HCT116 (cell line): Measurements from ENCODE around the gene LMTK3. TPM values are rescaled to one million over a fixed set of nuclear protein-coding genes. Genes with fewer than 3 reads are reported as not detected.

ENCODE experiments used
- ATAC-seq: fragments of 200-7000 bp; cut with Tn5 transposase; 2 replicates; pipeline ENCODE4 v1.9.1; 2020; ENCODE audit warnings: mild to moderate bottlenecking, moderate library complexity
- BruUV-seq: library from RNA; stranded (reverse); fragments of 400-500 nt; replicated peaks from 2 replicates; lab custom pipeline; 2021; lab: Mats Ljungman, UMichigan
- CTCF ChIA-PET: fragments of 300-600 bp; sonication (Branson Sonifier 250); formaldehyde crosslinking; loops from one replicate; lab custom pipeline; 2021; ENCODE audit warnings: antibody characterized with exemption; lab: Charles Lee
- POLR2A ChIA-PET: fragments of 300-600, 350-600 bp; sonication (Branson Sonifier 250); formaldehyde crosslinking; loops from one replicate; lab custom pipeline; 2021; ENCODE audit warnings: antibody characterized with exemption; lab: Charles Lee
- RAD21 ChIA-PET, 2 experiments: fragments of 300-600 bp; sonication (Branson Sonifier 250); formaldehyde crosslinking; loops; one replicate each; lab custom pipeline; 2023; ENCODE audit warnings: low total read pairs in 2 of 2; ENCODE audit not compliant: uncharacterized antibody in 2 of 2, unreplicated experiment in 2 of 2, low non-redundant PET in 1 of 2; lab: Charles Lee
- DNase-seq: peaks from one replicate; pipeline ENCODE4 v3.0.0-alpha.2; 2010; ENCODE audit warnings: low read depth, low spot score
- H2AFZ ChIP-seq: fragments of 200-600 bp; shearing (Covaris generic), sonication (generic); 2 replicates; pipeline ENCODE4 v1.6.1; 2017; ENCODE audit warnings: low read depth, mixed run types, mixed read lengths, antibody characterized with exemption, low read length; ENCODE audit not compliant: poor library complexity, severe bottlenecking
- H3K27ac ChIP-seq: 2 replicates; pipeline ENCODE4 v1.5.1; 2012; ENCODE audit warnings: low read depth, low read length
- H3K27me3 ChIP-seq: fragments of 200-600 bp; sonication (generic); 2 replicates; pipeline ENCODE4 v1.6.1; 2016; ENCODE audit warnings: mixed run types, low read length, mixed read lengths; ENCODE audit not compliant: insufficient read depth
- H3K36me3 ChIP-seq, 2 experiments: fragments of 200-500 bp in 1 of 2; fragments of 200-600 bp in 1 of 2; sonication (Bioruptor generic) in 1 of 2; sonication (generic) in 1 of 2; 2 replicates each; pipeline versions ENCODE4 v1.5.1 to v1.6.1; 2014 to 2016; ENCODE audit warnings: low read length in 2 of 2, inconsistent platforms in 1 of 2, mixed read lengths in 1 of 2, mixed run types in 1 of 2; ENCODE audit not compliant: insufficient read depth in 2 of 2, control insufficient read depth in 1 of 2
- H3K4me1 ChIP-seq, 2 experiments: fragments of 200-600 bp in 1 of 2; sonication (generic) in 1 of 2; 2 replicates each; pipeline versions ENCODE4 v1.5.1 to v1.6.1; 2012 to 2017; ENCODE audit warnings: low read length in 2 of 2, inconsistent platforms in 1 of 2, mild to moderate bottlenecking in 1 of 2, mixed read lengths in 1 of 2, mixed run types in 1 of 2, moderate library complexity in 1 of 2; ENCODE audit not compliant: insufficient read depth in 2 of 2, control insufficient read depth in 1 of 2
- H3K4me2 ChIP-seq: fragments of 200-600 bp; sonication (generic); 2 replicates; pipeline ENCODE4 v1.6.1; 2017; ENCODE audit warnings: mixed run types, low read length, mixed read lengths
- H3K4me3 ChIP-seq, 2 experiments: fragments of 200-600 bp in 1 of 2; sonication (generic) in 1 of 2; replicated peaks in 1 of 2; 2 replicates each; pipeline ENCODE4 v1.5.1; 2011 to 2016; ENCODE audit warnings: low read length in 2 of 2, control low read depth in 1 of 2, low read depth in 1 of 2, mild to moderate bottlenecking in 1 of 2, mixed read lengths in 1 of 2, mixed run types in 1 of 2
- H3K79me2 ChIP-seq: fragments of 200-600 bp; sonication (generic); 2 replicates; pipeline ENCODE4 v1.6.1; 2017; ENCODE audit warnings: mild to moderate bottlenecking, mixed run types, low read length, moderate library complexity, mixed read lengths; ENCODE audit not compliant: insufficient read depth
- H3K9ac ChIP-seq: fragments of 200-600 bp; sonication (generic); 2 replicates; pipeline ENCODE4 v1.6.1; 2016; ENCODE audit warnings: low read length, mixed read lengths
- H3K9me2 ChIP-seq: fragments of 200-600 bp; sonication (generic), shearing (Covaris generic); 2 replicates; pipeline ENCODE4 v1.6.1; 2017; ENCODE audit warnings: mixed run types, mild to moderate bottlenecking, moderate library complexity; ENCODE audit not compliant: insufficient read depth
- H3K9me3 ChIP-seq, 2 experiments: fragments of 200-500 bp in 1 of 2; fragments of 200-600 bp in 1 of 2; sonication (Bioruptor generic) in 1 of 2; sonication (generic) in 1 of 2; 2 replicates each; pipeline ENCODE4 v1.6.1; 2014 to 2017; ENCODE audit warnings: low read length in 2 of 2, mixed read lengths in 2 of 2, inconsistent platforms in 1 of 2, low read depth in 1 of 2, mild to moderate bottlenecking in 1 of 2, mixed run types in 1 of 2, moderate library complexity in 1 of 2; ENCODE audit not compliant: control insufficient read depth in 1 of 2, insufficient read depth in 1 of 2
- H4K20me1 ChIP-seq: fragments of 200-600 bp; sonication (generic), shearing (Covaris generic); 2 replicates; pipeline ENCODE4 v1.6.1; 2017; ENCODE audit warnings: mixed run types, mild to moderate bottlenecking, moderate library complexity; ENCODE audit not compliant: insufficient read depth
- ATF3 ChIP-seq: IDR thresholded peaks from 2 replicates; pipeline ENCODE4 v1.6.1; 2012
- CEBPB ChIP-seq: IDR thresholded peaks from 2 replicates; pipeline ENCODE4 v1.6.1; 2012; ENCODE audit warnings: low read depth
- EGR1 ChIP-seq: IDR thresholded peaks from 2 replicates; pipeline ENCODE4 v1.6.1; 2012; ENCODE audit warnings: low read depth
- EZH2 ChIP-seq: fragments of 200-600 bp; sonication (generic); IDR thresholded peaks from 2 replicates; pipeline ENCODE4 v1.6.1; 2017; ENCODE audit warnings: antibody characterized with exemption, mixed run types
- JUND ChIP-seq: IDR thresholded peaks from 2 replicates; pipeline ENCODE4 v1.6.1; 2012
- MAX ChIP-seq: IDR thresholded peaks from 2 replicates; pipeline ENCODE4 v1.6.1; 2012
- POLR2A ChIP-seq: IDR thresholded peaks from 2 replicates; pipeline ENCODE4 v1.7.0; 2011; ENCODE audit warnings: borderline replicate concordance; ENCODE audit not compliant: insufficient read depth, insufficient read length; ENCODE audit errors: extremely low read depth
- POLR2AphosphoS5 ChIP-seq: IDR thresholded peaks from 2 replicates; pipeline ENCODE4 v1.6.1; 2011; ENCODE audit warnings: mild to moderate bottlenecking, low read depth, low read length, moderate library complexity
- RAD21 ChIP-seq: IDR thresholded peaks from 2 replicates; pipeline ENCODE4 v1.6.1; 2012; ENCODE audit warnings: low read depth, mild to moderate bottlenecking
- SRF ChIP-seq: IDR thresholded peaks from 2 replicates; pipeline ENCODE4 v1.6.1; 2012; ENCODE audit warnings: low read depth
- ZBTB33 ChIP-seq: IDR thresholded peaks from 2 replicates; pipeline ENCODE4 v1.6.1; 2011; ENCODE audit warnings: mild to moderate bottlenecking, low read length, moderate library complexity; ENCODE audit not compliant: insufficient replicate concordance; ENCODE audit errors: extremely low read depth
- intact Hi-C: fragments of 100-400 bp; cut with micrococcal nuclease; formaldehyde crosslinking; loops from 2 replicates; pipeline ENCODE4 v1.10.0; 2022
- total RNA-seq: library from RNA; stranded (reverse); gene quantifications from one replicate; pipeline ENCODE4 v1.2.1, GENCODE V29; 2021; ENCODE audit not compliant: unreplicated experiment

Gene LMTK3
- total RNA-seq, 1 experiment from 2014 or later, result 19.9 TPM

- no peak overlapping the region for H3K27ac ChIP-seq
- no peaks in the 10 kb centered on the region for H3K9me3 ChIP-seq
- POLR2A ChIA-PET, result no interaction called here
- no peaks in the 10 kb centered on the region for H3K27me3 ChIP-seq
- no peak overlapping the region for H3K4me2 ChIP-seq
- H2AFZ ChIP-seq, result no peak overlapping the region
- TF ChIP-seq JUND (no peak), CEBPB (no peak), EZH2 (no peak), EGR1 (no peak), ZBTB33 (no peak), ATF3 (no peak), POLR2A (no peak), MAX (no peak), POLR2AphosphoS5 (no peak), SRF (no peak), RAD21 (no peak)
- intact Hi-C loops, result no loop called here
- CTCF ChIA-PET, result interaction anchor here (1.1 to 1.5 kb wide), 2 partner anchors 13 to 66 kb away, joined by 3 to 4 read pairs; no protein-coding TSS in a partner anchor
- no peaks in the 10 kb centered on the region for H3K79me2 ChIP-seq
- H4K20me1 ChIP-seq, result no peaks in the 10 kb centered on the region
- H3K36me3 ChIP-seq, result no peaks in the 10 kb centered on the region
- no peak overlapping the region for H3K4me3 ChIP-seq
- H3K9ac ChIP-seq, result no peak overlapping the region
- RAD21 ChIA-PET, result no interaction called here
- H3K4me1 ChIP-seq, result peaks cover 13 to 43% of the 10 kb centered on the region in 2 experiments; a peak in 3 of 4 replicates
- H3K9me2 ChIP-seq, result no peaks in the 10 kb centered on the region
- no peak for DNase-seq
- no peak for ATAC-seq
- no TSS peak for BruUV-seq
Observed at GRCh38 chr19:48518207-48518606, 6.6 kb upstream of the LMTK3 start.
